ENCODE results near the gene SCAI.

The SCAI gene

DNA sequence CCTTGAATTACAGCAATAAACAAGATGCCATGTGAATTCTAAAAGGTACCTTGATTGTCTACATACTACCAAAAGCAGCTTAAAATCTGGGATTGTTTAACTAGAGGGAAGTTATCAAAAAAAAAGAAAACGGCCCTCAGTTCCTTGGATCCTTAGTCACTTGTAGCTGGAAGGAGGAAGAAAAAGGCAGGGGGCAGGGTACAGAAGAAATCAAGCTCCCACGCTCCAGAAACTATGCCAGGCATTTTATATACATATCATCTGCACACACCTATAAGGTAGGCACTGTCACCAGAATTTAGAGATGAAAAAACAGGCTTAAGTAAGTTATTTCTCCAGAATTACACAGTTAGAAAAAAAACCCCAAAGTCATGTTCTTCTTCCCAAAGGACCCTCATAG lies 63.4 kb downstream of the SCAI start:
- Histone ChIP-seq H3K9ac (ENCODE audit: low read depth, low read length, poor library complexity, severe bottlenecking) (no peak overlapping the region), H4K20me1 (ENCODE audit: insufficient read depth, low read length, poor library complexity, severe bottlenecking) (no peaks in the 10 kb centered on the region), H3K36me3 (ENCODE audit: insufficient read depth, low read length) (peaks cover 33% of the 10 kb centered on the region; the same call in 1 of the 2 replicates), H3K27me3 (ENCODE audit: insufficient read depth, low read length, poor library complexity, severe bottlenecking) (no peaks in the 10 kb centered on the region), H3K9me2 (replicated peaks; ENCODE audit: low read depth, low read length) (no peaks in the 10 kb centered on the region), H2AFZ (ENCODE audit: low read length) (no peak overlapping the region), H3K4me2 (ENCODE audit: low read depth, low read length, poor library complexity, severe bottlenecking) (no peak overlapping the region), H3F3A (ENCODE audit: low read depth) (no peaks in the 10 kb centered on the region), H3K9me3 (ENCODE audit: insufficient read depth, low read depth, low read length) (peaks cover 29% of the 10 kb centered on the region; the same call in 1 of the 2 replicates), H3K79me2 (ENCODE audit: insufficient read depth, low read length) (peaks cover 51% of the 10 kb centered on the region), H3K4me3 (ENCODE audit: low read length, poor library complexity, severe bottlenecking) (no peak overlapping the region), H3K4me1 (ENCODE audit: insufficient read depth, low read length, poor library complexity, severe bottlenecking) (no peaks in the 10 kb centered on the region)
- TF ChIP-seq EZH2phosphoT487 (IDR thresholded peaks at IDR 0.05; ENCODE audit: borderline replicate concordance): no peak
- TF ChIP-seq, protein P1, sequence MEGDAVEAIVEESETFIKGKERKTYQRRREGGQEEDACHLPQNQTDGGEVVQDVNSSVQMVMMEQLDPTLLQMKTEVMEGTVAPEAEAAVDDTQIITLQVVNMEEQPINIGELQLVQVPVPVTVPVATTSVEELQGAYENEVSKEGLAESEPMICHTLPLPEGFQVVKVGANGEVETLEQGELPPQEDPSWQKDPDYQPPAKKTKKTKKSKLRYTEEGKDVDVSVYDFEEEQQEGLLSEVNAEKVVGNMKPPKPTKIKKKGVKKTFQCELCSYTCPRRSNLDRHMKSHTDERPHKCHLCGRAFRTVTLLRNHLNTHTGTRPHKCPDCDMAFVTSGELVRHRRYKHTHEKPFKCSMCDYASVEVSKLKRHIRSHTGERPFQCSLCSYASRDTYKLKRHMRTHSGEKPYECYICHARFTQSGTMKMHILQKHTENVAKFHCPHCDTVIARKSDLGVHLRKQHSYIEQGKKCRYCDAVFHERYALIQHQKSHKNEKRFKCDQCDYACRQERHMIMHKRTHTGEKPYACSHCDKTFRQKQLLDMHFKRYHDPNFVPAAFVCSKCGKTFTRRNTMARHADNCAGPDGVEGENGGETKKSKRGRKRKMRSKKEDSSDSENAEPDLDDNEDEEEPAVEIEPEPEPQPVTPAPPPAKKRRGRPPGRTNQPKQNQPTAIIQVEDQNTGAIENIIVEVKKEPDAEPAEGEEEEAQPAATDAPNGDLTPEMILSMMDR (conservative IDR thresholded peaks at IDR 0.05; ENCODE audit: low read length): no peak

DNA sequence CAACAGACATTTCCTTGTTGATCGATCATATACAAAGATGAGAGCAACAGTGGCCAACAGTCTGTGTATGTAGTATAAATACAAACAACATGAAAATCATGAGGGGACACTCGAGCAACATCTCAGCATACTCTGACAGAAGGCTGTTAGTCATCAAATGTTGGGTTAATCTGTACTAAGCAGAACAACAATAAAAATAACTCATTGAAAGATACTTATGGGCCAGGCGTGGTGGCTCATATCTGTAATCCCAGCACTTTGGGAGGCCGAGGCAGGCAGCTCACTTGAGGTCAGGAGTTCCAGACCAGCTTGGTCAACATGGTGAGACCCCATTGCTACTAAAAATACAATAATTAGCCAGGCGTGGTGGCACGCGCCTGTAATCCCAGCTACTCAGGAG lies 67.3 kb downstream of the SCAI start:
- TF ChIP-seq, protein P1 (conservative IDR thresholded peaks at IDR 0.05; ENCODE audit: low read length): no peak
- no peak for TF ChIP-seq EZH2phosphoT487 (IDR thresholded peaks at IDR 0.05; ENCODE audit: borderline replicate concordance)
- H3K27me3 ChIP-seq (ENCODE audit: insufficient read depth, low read length, poor library complexity, severe bottlenecking): no peaks in the 10 kb centered on the region
- no peak overlapping the region for H3K4me3 ChIP-seq (ENCODE audit: low read length, poor library complexity, severe bottlenecking)
- H4K20me1 ChIP-seq (ENCODE audit: insufficient read depth, low read length, poor library complexity, severe bottlenecking): no peaks in the 10 kb centered on the region
- H3K36me3 ChIP-seq (ENCODE audit: insufficient read depth, low read length): 0 out of 2 replicates have a peak, but pooled peaks cover 5% of the 10 kb centered on the region
- peaks cover 39% of the 10 kb centered on the region for H3K79me2 ChIP-seq (ENCODE audit: insufficient read depth, low read length)
- no peaks in the 10 kb centered on the region for H3K4me1 ChIP-seq (ENCODE audit: insufficient read depth, low read length, poor library complexity, severe bottlenecking)
- no peaks in the 10 kb centered on the region for H3K9me2 ChIP-seq (replicated peaks; ENCODE audit: low read depth, low read length)
- H3F3A ChIP-seq (ENCODE audit: low read depth): no peaks in the 10 kb centered on the region
- H3K4me2 ChIP-seq (ENCODE audit: low read depth, low read length, poor library complexity, severe bottlenecking): no peak overlapping the region
- no peak overlapping the region for H3K9ac ChIP-seq (ENCODE audit: low read depth, low read length, poor library complexity, severe bottlenecking)
- H2AFZ ChIP-seq (ENCODE audit: low read length): no peak overlapping the region
- peaks cover 8% of the 10 kb centered on the region; the same call in 1 of the 2 replicates for H3K9me3 ChIP-seq (ENCODE audit: insufficient read depth, low read depth, low read length)

DNA sequence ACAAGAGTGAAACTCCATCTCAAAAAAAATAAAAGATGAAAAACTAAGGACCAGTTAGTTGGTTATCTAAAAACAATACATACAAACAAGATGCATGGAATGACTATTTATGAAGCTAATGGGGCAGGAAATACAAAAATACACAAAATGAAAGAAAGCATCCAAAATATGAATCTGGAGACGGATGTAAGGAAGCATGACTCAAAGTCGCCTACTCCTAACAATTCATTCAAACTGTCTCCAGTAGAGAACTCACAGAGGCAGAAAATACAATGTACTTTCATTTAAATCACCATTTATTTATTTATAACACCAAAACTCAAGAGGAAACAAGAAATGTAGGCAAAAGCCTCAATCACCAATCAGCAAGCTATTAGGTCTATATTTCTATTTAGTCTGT lies 68.4 kb downstream of the SCAI start:
- TF ChIP-seq, protein P1 (conservative IDR thresholded peaks at IDR 0.05; ENCODE audit: low read length): no peak
- TF ChIP-seq EZH2phosphoT487 (IDR thresholded peaks at IDR 0.05; ENCODE audit: borderline replicate concordance): no peak
- no peak overlapping the region for H3K4me3 ChIP-seq (ENCODE audit: low read length, poor library complexity, severe bottlenecking)
- no peaks in the 10 kb centered on the region for H3K4me1 ChIP-seq (ENCODE audit: insufficient read depth, low read length, poor library complexity, severe bottlenecking)
- no peaks in the 10 kb centered on the region for H4K20me1 ChIP-seq (ENCODE audit: insufficient read depth, low read length, poor library complexity, severe bottlenecking)
- H2AFZ ChIP-seq (ENCODE audit: low read length): no peak overlapping the region
- peaks cover 43% of the 10 kb centered on the region for H3K79me2 ChIP-seq (ENCODE audit: insufficient read depth, low read length)
- H3K9me2 ChIP-seq (replicated peaks; ENCODE audit: low read depth, low read length): no peaks in the 10 kb centered on the region
- H3K27me3 ChIP-seq (ENCODE audit: insufficient read depth, low read length, poor library complexity, severe bottlenecking): no peaks in the 10 kb centered on the region
- H3K9me3 ChIP-seq (ENCODE audit: insufficient read depth, low read depth, low read length): no peaks in the 10 kb centered on the region
- H3K36me3 ChIP-seq (ENCODE audit: insufficient read depth, low read length): peaks cover 3% of the 10 kb centered on the region; the same call in 1 of the 2 replicates
- H3K9ac ChIP-seq (ENCODE audit: low read depth, low read length, poor library complexity, severe bottlenecking): no peak overlapping the region
- no peak overlapping the region for H3K4me2 ChIP-seq (ENCODE audit: low read depth, low read length, poor library complexity, severe bottlenecking)
- H3F3A ChIP-seq (ENCODE audit: low read depth): no peaks in the 10 kb centered on the region

All from Loucy (cell line).